ENCODE measurements around the gene SOBP. TPM values are rescaled to one million over a fixed set of nuclear protein-coding genes. Genes with fewer than 3 reads are reported as not detected.

SOBP gene
- total RNA-seq, 4 donors from 2014 or later: 5.6 to 21.4 (median 18.1) TPM

GRCh38 chr6:107579456-107580056 is 89.6 kb downstream of the SOBP start:
- no peaks in the 10 kb centered on the region for H3K27me3 ChIP-seq
- DNase-seq: no peak
- intact Hi-C loops (cut with DNase I): no loop called here
- H3K27ac ChIP-seq: no peak overlapping the region
- 90 to 93% methylated on average over 6 of the region's 6 CpGs for WGBS, 2 donors
- no peaks in the 10 kb centered on the region for H3K4me1 ChIP-seq
- no peaks in the 10 kb centered on the region for H3K36me3 ChIP-seq
- H3K9me3 ChIP-seq: no peaks in the 10 kb centered on the region
- TF ChIP-seq CTCF (IDR thresholded peaks at IDR 0.05): no peak
- TF ChIP-seq POLR2A (IDR thresholded peaks at IDR 0.05): no peak
- H3K4me3 ChIP-seq (replicated peaks in 1 of 3): no peak overlapping the region

- Histone ChIP-seq H3K27ac (no peak overlapping the region), H3K27me3 (no peaks in the 10 kb centered on the region), H3K36me3 (no peaks in the 10 kb centered on the region), H3K4me1 (peaks cover 0 to 4% of the 10 kb centered on the region in 2 donors), H3K9me3 (no peaks in the 10 kb centered on the region), H3K4me3 (replicated peaks in 1 of 3) (no peak overlapping the region)
- no peak for DNase-seq
- intact Hi-C loops (cut with DNase I): no loop called here
- TF ChIP-seq CTCF (IDR thresholded peaks at IDR 0.05): no peak
- no peak for TF ChIP-seq POLR2A (IDR thresholded peaks at IDR 0.05)
Measured at GRCh38 chr6:107582086-107582485, 92.2 kb downstream of the SOBP start.

- Histone ChIP-seq H3K4me3 (replicated peaks in 1 of 3) (no peak overlapping the region), H3K4me1 (peaks cover 0 to 4% of the 10 kb centered on the region in 2 donors), H3K27ac (no peak overlapping the region), H3K36me3 (no peaks in the 10 kb centered on the region), H3K27me3 (no peaks in the 10 kb centered on the region), H3K9me3 (no peaks in the 10 kb centered on the region)
- TF ChIP-seq POLR2A (IDR thresholded peaks at IDR 0.05): no peak
- no peak for TF ChIP-seq CTCF (IDR thresholded peaks at IDR 0.05)
- intact Hi-C loops (cut with DNase I): no loop called here
- no peak for DNase-seq
Measured at GRCh38 chr6:107584726-107585125, 94.8 kb downstream of the SOBP start.

- DNase-seq: no peak
- H3K4me1 ChIP-seq: peaks cover 0 to 4% of the 10 kb centered on the region in 2 donors
- no peak overlapping the region for H3K27ac ChIP-seq
- intact Hi-C loops (cut with DNase I): no loop called here
- no peaks in the 10 kb centered on the region for H3K27me3 ChIP-seq
- H3K9me3 ChIP-seq: no peaks in the 10 kb centered on the region
- H3K36me3 ChIP-seq: no peaks in the 10 kb centered on the region
- H3K4me3 ChIP-seq (replicated peaks in 1 of 3): no peak overlapping the region
- WGBS, 2 donors: 84 to 85% methylated on average over 5 of the region's 5 CpGs
- TF ChIP-seq CTCF (IDR thresholded peaks at IDR 0.05) (no peak), POLR2A (IDR thresholded peaks at IDR 0.05) (no peak)
Measured at GRCh38 chr6:107585815-107586435, 96.0 kb downstream of the SOBP start.

- H3K9me3 ChIP-seq: no peaks in the 10 kb centered on the region
- H3K27me3 ChIP-seq: no peaks in the 10 kb centered on the region
- no peak for DNase-seq
- 70 to 74% methylated on average over 5 of the region's 5 CpGs for WGBS, 2 donors
- no peaks in the 10 kb centered on the region for H3K36me3 ChIP-seq
- no peak overlapping the region for H3K27ac ChIP-seq
- peaks cover 0 to 4% of the 10 kb centered on the region in 2 donors for H3K4me1 ChIP-seq
- intact Hi-C loops (cut with DNase I): no loop called here
- TF ChIP-seq POLR2A (IDR thresholded peaks at IDR 0.05): no peak
- no peak for TF ChIP-seq CTCF (IDR thresholded peaks at IDR 0.05)
- no peak overlapping the region for H3K4me3 ChIP-seq (replicated peaks in 1 of 3)
Measured at GRCh38 chr6:107587451-107587850, 97.5 kb downstream of the SOBP start.

Data from thyroid gland (tissue), 4 donors.